Mononuclear cell (primary cell): ENCODE measurements around the gene SLCO1B1. TPM values are rescaled to one million over a fixed set of nuclear protein-coding genes. Genes with fewer than 3 reads are reported as not detected.
"Not testable (repeated sequence)": the region's sequence is repeated elsewhere in the genome, so short reads cannot be mapped to it uniquely, and the experiment has no call there.

Experiments
- H3K27me3 ChIP-seq: 2 replicates; pipeline ENCODE4 v1.6.0; 2011; ENCODE audit warnings: low read length, control low read depth; ENCODE audit not compliant: insufficient read depth
- H3K4me1 ChIP-seq: 2 replicates; pipeline ENCODE4 v1.5.1; 2011; ENCODE audit warnings: mild to moderate bottlenecking, low read length, control low read depth; ENCODE audit not compliant: insufficient read depth
- H3K4me3 ChIP-seq: 2 replicates; pipeline ENCODE4 v1.5.1; 2011; ENCODE audit warnings: mild to moderate bottlenecking, low read length, moderate library complexity
- H3K9me3 ChIP-seq: 2 replicates; pipeline ENCODE4 v1.5.1; 2011; ENCODE audit warnings: low read depth, mild to moderate bottlenecking, control low read depth, low read length
- total RNA-seq: library from RNA; depleted of rRNA; stranded (reverse); fragments of >200 nt; gene quantifications from one replicate; pipeline ENCODE4 v1.2.3, GENCODE V29; 2012

Gene SLCO1B1
- total RNA-seq, 1 donor, result not detected

GRCh38 chr12:21169878-21170472 lies 39.0 kb downstream of the SLCO1B1 start:
- Histone ChIP-seq H3K4me3 (no peak overlapping the region), H3K4me1 (no peaks in the 10 kb centered on the region), H3K27me3 (no peaks in the 10 kb centered on the region), H3K9me3 (no peaks in the 10 kb centered on the region)

GRCh38 chr12:21172079-21172478 lies 41.1 kb downstream of the SLCO1B1 start:
- H3K27me3 ChIP-seq, result no peaks in the 10 kb centered on the region
- no peaks in the 10 kb centered on the region for H3K4me1 ChIP-seq
- no peak overlapping the region for H3K4me3 ChIP-seq
- H3K9me3 ChIP-seq, result no peaks in the 10 kb centered on the region

DNA sequence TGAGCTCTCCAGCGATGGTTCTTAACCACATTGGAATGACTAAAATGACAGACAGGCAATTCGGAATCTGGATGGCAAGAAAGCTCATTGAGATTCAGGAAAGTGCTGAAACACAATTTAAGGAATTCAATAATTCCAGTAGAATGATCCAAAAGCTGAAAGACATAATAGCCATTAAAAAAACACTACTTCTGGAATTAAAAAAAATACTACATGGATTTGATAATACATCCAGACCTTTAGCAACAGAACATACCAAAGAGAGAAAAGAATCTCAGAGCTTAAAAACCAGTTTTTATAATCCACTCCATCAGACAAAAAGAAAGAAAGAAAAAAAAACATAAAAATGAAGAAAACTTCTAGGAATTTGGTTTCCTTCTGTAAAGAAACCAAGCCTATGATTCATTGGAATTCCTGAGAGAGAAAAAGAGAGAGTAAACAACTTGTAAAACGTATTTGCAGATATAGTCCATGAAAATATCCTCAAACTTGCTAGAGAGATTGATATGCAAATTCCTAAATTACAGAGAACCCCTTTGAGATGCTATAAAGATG lies 52.8 kb downstream of the SLCO1B1 start:
- Histone ChIP-seq H3K4me3 (no peak overlapping the region), H3K27me3 (no peaks in the 10 kb centered on the region), H3K9me3 (no peaks in the 10 kb centered on the region), H3K4me1 (no peaks in the 10 kb centered on the region)

- H3K4me3 ChIP-seq, result no peak overlapping the region
- H3K4me1 ChIP-seq, result no peaks in the 10 kb centered on the region
- H3K9me3 ChIP-seq, result no peaks in the 10 kb centered on the region
- H3K27me3 ChIP-seq, result no peaks in the 10 kb centered on the region
These were observed 59.0 kb downstream of the SLCO1B1 start for GRCh38 chr12:21190016-21190415.

- not testable (repeated sequence) for H3K27me3 ChIP-seq, H3K4me1 ChIP-seq, H3K9me3 ChIP-seq, H3K4me3 ChIP-seq
These were observed 83.4 kb downstream of the SLCO1B1 start for GRCh38 chr12:21214433-21214832.

GRCh38 chr12:21219206-21219605 lies 88.2 kb downstream of the SLCO1B1 start:
- no peak overlapping the region for H3K4me3 ChIP-seq
- no peaks in the 10 kb centered on the region for H3K9me3 ChIP-seq
- no peaks in the 10 kb centered on the region for H3K4me1 ChIP-seq
- no peaks in the 10 kb centered on the region for H3K27me3 ChIP-seq

DNA sequence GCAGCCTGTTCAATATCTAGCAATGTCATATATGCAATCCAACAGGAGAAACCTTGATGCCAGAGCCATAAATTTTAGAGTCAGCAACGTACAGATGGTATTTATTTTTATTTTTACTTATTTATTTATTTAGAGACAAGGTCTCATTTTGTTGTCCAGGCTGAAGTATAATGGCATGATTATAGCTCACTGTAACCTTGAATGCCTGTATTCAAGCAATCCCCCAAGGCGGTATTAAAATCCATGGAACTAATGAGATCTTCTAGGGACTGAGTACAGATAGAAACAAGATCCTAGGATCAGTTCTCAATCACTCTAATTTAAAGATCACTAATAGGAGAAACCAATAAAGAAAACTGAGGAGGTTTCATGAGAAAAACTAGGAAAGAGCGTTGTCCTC lies 89.3 kb downstream of the SLCO1B1 start:
- no peaks in the 10 kb centered on the region for H3K27me3 ChIP-seq
- H3K4me1 ChIP-seq, result no peaks in the 10 kb centered on the region
- H3K4me3 ChIP-seq, result no peak overlapping the region
- no peaks in the 10 kb centered on the region for H3K9me3 ChIP-seq

DNA sequence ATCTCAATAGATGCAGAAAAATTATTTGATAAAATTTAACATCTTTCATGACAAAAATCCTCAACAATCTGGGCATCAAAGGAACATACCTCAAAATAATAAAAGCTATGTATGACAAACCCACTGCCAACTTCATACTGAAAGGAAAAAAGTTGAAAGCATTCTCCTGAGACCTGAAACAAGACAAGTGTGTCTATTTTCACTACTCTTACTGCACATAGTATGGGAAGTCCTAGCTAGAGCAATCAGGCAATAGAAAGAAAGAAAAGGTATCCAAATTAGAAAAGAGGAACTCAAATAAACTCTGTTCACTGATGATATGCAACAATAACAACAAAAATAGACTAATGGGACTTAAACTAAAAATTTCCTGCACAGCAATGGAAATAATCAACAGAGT lies 90.1 kb downstream of the SLCO1B1 start:
- Histone ChIP-seq H3K27me3 (no peaks in the 10 kb centered on the region), H3K9me3 (no peaks in the 10 kb centered on the region), H3K4me3 (no peak overlapping the region), H3K4me1 (no peaks in the 10 kb centered on the region)

DNA sequence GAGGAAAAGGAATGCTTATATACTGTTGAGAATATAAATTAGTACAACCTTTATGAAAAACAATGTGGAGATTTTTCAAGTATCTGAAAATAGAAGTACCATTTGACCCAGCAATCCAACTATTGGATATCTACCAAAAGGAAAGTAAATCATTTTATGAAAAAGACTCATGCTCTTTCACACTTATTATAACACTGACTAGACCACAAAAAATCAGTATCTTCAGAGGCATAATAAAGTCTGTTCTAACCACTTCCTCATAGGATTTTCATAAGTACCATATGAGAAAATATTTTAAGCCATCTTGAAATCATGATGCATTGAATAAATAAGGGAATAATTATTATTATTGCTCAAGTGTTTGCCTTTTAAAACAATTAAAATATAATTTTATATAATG lies 90.8 kb downstream of the SLCO1B1 start:
- no peaks in the 10 kb centered on the region for H3K27me3 ChIP-seq
- H3K4me3 ChIP-seq, result no peak overlapping the region
- no peaks in the 10 kb centered on the region for H3K4me1 ChIP-seq
- no peaks in the 10 kb centered on the region for H3K9me3 ChIP-seq

DNA sequence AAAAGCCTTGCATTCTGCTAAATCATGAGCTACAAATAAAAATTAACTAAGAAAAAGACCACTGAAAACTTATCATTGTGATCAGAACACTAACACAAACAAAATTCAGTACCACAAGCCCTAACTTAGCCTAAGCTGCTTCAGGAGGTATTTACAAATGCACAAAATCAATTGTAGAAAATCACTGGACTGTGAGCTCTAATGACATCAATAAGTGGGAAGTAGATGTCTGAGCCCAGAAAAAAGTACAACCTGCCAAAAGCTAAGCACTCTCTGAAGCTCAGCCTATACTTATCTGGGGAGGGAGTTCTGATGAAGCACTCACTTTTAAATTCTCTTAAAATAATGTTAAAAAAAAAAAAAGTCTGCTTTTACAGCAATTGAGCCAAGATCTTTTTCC lies 92.9 kb downstream of the SLCO1B1 start:
- H3K4me1 ChIP-seq, result no peaks in the 10 kb centered on the region
- H3K9me3 ChIP-seq, result no peaks in the 10 kb centered on the region
- no peak overlapping the region for H3K4me3 ChIP-seq
- no peaks in the 10 kb centered on the region for H3K27me3 ChIP-seq

- no peaks in the 10 kb centered on the region for H3K27me3 ChIP-seq
- H3K4me3 ChIP-seq, result no peak overlapping the region
- no peaks in the 10 kb centered on the region for H3K9me3 ChIP-seq
- no peaks in the 10 kb centered on the region for H3K4me1 ChIP-seq
These were observed 103.4 kb downstream of the SLCO1B1 start for GRCh38 chr12:21234395-21234794.

- Histone ChIP-seq H3K4me1 (no peaks in the 10 kb centered on the region), H3K9me3 (no peaks in the 10 kb centered on the region), H3K27me3 (no peaks in the 10 kb centered on the region), H3K4me3 (no peak overlapping the region)
These were observed 108.9 kb downstream of the SLCO1B1 start for GRCh38 chr12:21239866-21240265.

- Histone ChIP-seq H3K4me3 (no peak overlapping the region), H3K4me1 (no peaks in the 10 kb centered on the region), H3K9me3 (no peaks in the 10 kb centered on the region), H3K27me3 (no peaks in the 10 kb centered on the region)
These were observed 117.7 kb downstream of the SLCO1B1 start for GRCh38 chr12:21248679-21249078.

DNA sequence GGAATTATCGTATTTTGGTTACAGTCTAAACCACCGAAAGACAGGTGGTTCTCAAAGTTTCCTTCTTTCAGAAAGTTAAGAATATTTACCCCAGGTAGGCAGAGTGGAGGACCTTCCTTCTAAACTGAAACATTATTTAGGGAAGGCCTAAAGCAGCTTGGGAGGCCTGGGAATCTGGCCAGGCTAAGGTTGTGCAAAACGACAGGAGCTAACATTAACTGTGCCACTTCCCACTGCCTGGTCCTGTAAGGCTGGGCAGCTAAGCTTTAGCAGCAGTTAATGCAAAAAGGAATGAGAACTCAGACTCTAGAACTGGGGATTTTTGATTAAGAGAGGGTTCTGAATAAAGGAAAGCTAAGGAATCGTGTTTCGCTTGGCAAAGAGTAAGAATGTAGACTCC lies 121.1 kb downstream of the SLCO1B1 start:
- H3K27me3 ChIP-seq, result no peaks in the 10 kb centered on the region

DNA sequence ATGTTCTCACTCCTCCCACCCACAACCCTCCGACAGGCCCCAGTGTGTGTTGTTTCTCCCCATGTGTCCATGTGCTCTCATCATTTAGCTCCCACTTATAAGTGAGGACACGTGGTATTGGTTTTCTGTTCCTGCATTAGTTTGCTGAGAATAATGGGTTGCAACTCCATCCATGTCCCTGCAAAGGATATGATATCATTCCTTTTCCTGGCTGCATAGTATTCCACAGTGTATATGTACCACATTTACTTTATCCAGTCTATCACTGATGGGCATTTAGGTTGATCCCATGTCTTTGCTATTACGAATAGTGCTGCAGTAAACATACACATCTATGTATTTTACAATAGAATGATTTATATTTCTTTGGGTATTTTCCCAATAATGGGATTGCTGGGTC lies 126.2 kb downstream of the SLCO1B1 start:
- no peaks in the 10 kb centered on the region for H3K4me1 ChIP-seq
- H3K4me3 ChIP-seq, result no peak overlapping the region
- H3K9me3 ChIP-seq, result peaks cover 10% of the 10 kb centered on the region
- H3K27me3 ChIP-seq, result no peaks in the 10 kb centered on the region

More for the DNA sequence above, 121.1 kb downstream of the SLCO1B1 start:
- Histone ChIP-seq H3K4me3 (no peak overlapping the region), H3K9me3 (no peaks in the 10 kb centered on the region), H3K4me1 (no peaks in the 10 kb centered on the region)

DNA sequence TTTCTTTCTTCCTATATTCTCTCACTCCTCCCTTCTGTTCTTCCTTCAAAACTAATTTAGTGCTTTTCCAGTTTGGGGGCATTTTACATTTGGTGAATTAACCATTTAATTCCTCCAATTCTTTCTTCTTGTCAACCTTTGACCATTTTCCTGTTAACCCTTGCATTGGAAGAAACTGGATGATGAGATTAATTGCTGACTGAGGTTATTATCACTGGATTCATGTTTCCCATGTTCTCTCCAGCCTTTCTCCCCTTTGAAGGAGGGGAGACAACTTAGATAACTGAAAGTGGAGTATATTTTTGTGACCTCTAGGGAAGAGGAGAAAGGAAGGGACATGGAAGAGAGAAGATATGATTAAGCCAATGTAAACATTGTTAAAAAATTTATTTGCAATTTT lies 133.2 kb downstream of the SLCO1B1 start:
- Histone ChIP-seq H3K4me3 (no peak overlapping the region), H3K9me3 (peaks cover 5% of the 10 kb centered on the region), H3K27me3 (no peaks in the 10 kb centered on the region), H3K4me1 (peaks cover 12% of the 10 kb centered on the region)
